Panc1 (cell line): Measurements from ENCODE around the gene CSTF3. TPM values are rescaled to one million over a fixed set of nuclear protein-coding genes. Genes with fewer than 3 reads are reported as not detected.
"Not testable (repeated sequence)": the region's sequence is repeated elsewhere in the genome, so short reads cannot be mapped to it uniquely, and the experiment has no call there.

Source experiments
- ATAC-seq: fragments of 200-7000 bp; cut with Tn5 transposase; 2 replicates; pipeline ENCODE4 v1.9.1; 2020; ENCODE audit warnings: mild to moderate bottlenecking, moderate library complexity
- BruUV-seq: library from RNA; stranded (reverse); fragments of 400-500 nt; replicated peaks from 2 replicates; lab custom pipeline; 2021; lab: Mats Ljungman, UMichigan
- CTCF ChIA-PET: fragments of 300-600 bp; sonication (Branson Sonifier 250); formaldehyde crosslinking; loops from one replicate; lab custom pipeline; 2022; ENCODE audit warnings: antibody characterized with exemption; lab: Charles Lee
- POLR2A ChIA-PET: fragments of 300-600 bp; sonication (Branson Sonifier 250); formaldehyde crosslinking; loops from one replicate; lab custom pipeline; 2022; ENCODE audit warnings: antibody characterized with exemption; lab: Charles Lee
- DNase-seq: peaks from one replicate; pipeline ENCODE4 v3.0.0-alpha.2; 2010; ENCODE audit warnings: low read depth, low spot score
- H3K27ac ChIP-seq: 2 replicates; pipeline ENCODE4 v1.5.1; 2011; ENCODE audit warnings: mild to moderate bottlenecking, low read length, inconsistent platforms
- H3K27me3 ChIP-seq: fragments of 200-500 bp; sonication (Bioruptor generic); 2 replicates; pipeline ENCODE4 v1.6.0; 2014; ENCODE audit warnings: low read length, inconsistent platforms; ENCODE audit not compliant: control insufficient read depth, insufficient read depth
- H3K36me3 ChIP-seq: fragments of 200-500 bp; sonication (Bioruptor generic); 2 replicates; pipeline ENCODE4 v1.5.1; 2014; ENCODE audit warnings: inconsistent platforms, mild to moderate bottlenecking, low read length, moderate library complexity; ENCODE audit not compliant: control insufficient read depth, insufficient read depth
- H3K4me1 ChIP-seq: 2 replicates; pipeline ENCODE4 v1.5.1; 2011; ENCODE audit warnings: inconsistent platforms, mild to moderate bottlenecking, low read length, moderate library complexity; ENCODE audit not compliant: control insufficient read depth, insufficient read depth
- H3K4me3 ChIP-seq, 2 experiments: 2 replicates each; pipeline ENCODE4 v1.5.1; 2011 to 2012; ENCODE audit warnings: low read depth in 2 of 2, low read length in 2 of 2, mild to moderate bottlenecking in 2 of 2, inconsistent platforms in 1 of 2, moderate library complexity in 1 of 2
- H3K9me3 ChIP-seq: fragments of 200-500 bp; sonication (Bioruptor generic); 2 replicates; pipeline ENCODE4 v1.5.1; 2014; ENCODE audit warnings: low read depth, mild to moderate bottlenecking, inconsistent platforms, low read length, moderate library complexity; ENCODE audit not compliant: control insufficient read depth, insufficient read depth
- POLR2AphosphoS5 ChIP-seq: IDR thresholded peaks from 2 replicates; pipeline ENCODE4 v1.6.1; 2012; ENCODE audit warnings: mild to moderate bottlenecking, low read depth, low read length, moderate library complexity
- SIN3A ChIP-seq: IDR thresholded peaks from 2 replicates; pipeline ENCODE4 v1.6.1; 2012; ENCODE audit warnings: low read depth, mild to moderate bottlenecking, low read length, moderate library complexity, borderline replicate concordance; ENCODE audit not compliant: insufficient read depth
- TCF7L2 ChIP-seq: IDR thresholded peaks from 2 replicates; pipeline ENCODE4 v1.6.1; 2011; ENCODE audit warnings: mild to moderate bottlenecking, low read depth, low read length, inconsistent platforms
- in situ Hi-C: cut with HindIII; loops from 2 replicates; pipeline ENCODE4 v1.10.0; 2016; ENCODE audit warnings: low sequenced_read_pairs, low pct_unique_long_range_greater_than_20kb
- intact Hi-C: fragments of 100-400 bp; cut with micrococcal nuclease; formaldehyde crosslinking; loops from one replicate; pipeline ENCODE4 v1.10.0; 2022; ENCODE audit not compliant: unreplicated experiment
- total RNA-seq: library from RNA; stranded (reverse); gene quantifications from one replicate; pipeline ENCODE4 v1.2.1, GENCODE V29; 2021; ENCODE audit not compliant: unreplicated experiment
- TF ChIP-seq, protein P1 (sequence below): fragments of 450-650 bp; IDR thresholded peaks from 2 replicates; pipeline ENCODE4 v1.5.1; 2017; ENCODE audit warnings: mild to moderate bottlenecking
- TF ChIP-seq, protein P2 (sequence below), 2 experiments: IDR thresholded peaks; 2 replicates each; pipeline ENCODE4 v1.6.1; 2011 to 2012; ENCODE audit warnings: low read depth in 2 of 2, control low read depth in 1 of 2, low read length in 1 of 2, mild to moderate bottlenecking in 1 of 2, moderate library complexity in 1 of 2; ENCODE audit not compliant: insufficient read depth in 1 of 2

The CSTF3 gene
- total RNA-seq, 1 experiment from 2014 or later: 29.8 TPM

DNA sequence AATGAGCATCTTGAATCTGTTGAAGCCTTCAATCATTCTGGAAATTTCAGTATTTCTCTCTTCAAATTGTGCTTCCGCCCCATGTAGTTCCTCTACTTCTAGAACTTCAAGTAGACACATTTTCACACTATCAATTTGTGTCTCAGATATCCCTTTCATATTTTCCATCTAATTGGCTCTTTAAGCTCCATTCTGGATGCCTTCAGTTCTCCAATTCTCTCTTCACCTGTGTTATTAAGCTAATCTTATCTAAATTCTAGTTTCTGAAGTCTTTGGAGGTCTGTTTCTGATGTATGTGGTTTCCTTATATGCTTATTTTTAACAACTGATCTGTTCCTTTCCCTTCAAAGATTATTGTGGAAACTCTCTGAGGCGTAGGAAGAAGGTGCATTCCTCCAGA lies 36.3 kb downstream of the CSTF3 start:
- no peak overlapping the region for H3K4me3 ChIP-seq
- no peaks in the 10 kb centered on the region; the same call in 1 of the 2 replicates for H3K36me3 ChIP-seq
- ChIA-PET CTCF (no interaction called here), POLR2A (no interaction called here)
- in situ Hi-C loops (no loop called here), intact Hi-C loops (no loop called here)
- no peak for DNase-seq
- no peak for TF ChIP-seq POLR2AphosphoS5
- TF ChIP-seq SIN3A: no peak
- TF ChIP-seq, protein P1, sequence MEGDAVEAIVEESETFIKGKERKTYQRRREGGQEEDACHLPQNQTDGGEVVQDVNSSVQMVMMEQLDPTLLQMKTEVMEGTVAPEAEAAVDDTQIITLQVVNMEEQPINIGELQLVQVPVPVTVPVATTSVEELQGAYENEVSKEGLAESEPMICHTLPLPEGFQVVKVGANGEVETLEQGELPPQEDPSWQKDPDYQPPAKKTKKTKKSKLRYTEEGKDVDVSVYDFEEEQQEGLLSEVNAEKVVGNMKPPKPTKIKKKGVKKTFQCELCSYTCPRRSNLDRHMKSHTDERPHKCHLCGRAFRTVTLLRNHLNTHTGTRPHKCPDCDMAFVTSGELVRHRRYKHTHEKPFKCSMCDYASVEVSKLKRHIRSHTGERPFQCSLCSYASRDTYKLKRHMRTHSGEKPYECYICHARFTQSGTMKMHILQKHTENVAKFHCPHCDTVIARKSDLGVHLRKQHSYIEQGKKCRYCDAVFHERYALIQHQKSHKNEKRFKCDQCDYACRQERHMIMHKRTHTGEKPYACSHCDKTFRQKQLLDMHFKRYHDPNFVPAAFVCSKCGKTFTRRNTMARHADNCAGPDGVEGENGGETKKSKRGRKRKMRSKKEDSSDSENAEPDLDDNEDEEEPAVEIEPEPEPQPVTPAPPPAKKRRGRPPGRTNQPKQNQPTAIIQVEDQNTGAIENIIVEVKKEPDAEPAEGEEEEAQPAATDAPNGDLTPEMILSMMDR: no peak
- TF ChIP-seq TCF7L2: no peak
- TF ChIP-seq, protein P2, sequence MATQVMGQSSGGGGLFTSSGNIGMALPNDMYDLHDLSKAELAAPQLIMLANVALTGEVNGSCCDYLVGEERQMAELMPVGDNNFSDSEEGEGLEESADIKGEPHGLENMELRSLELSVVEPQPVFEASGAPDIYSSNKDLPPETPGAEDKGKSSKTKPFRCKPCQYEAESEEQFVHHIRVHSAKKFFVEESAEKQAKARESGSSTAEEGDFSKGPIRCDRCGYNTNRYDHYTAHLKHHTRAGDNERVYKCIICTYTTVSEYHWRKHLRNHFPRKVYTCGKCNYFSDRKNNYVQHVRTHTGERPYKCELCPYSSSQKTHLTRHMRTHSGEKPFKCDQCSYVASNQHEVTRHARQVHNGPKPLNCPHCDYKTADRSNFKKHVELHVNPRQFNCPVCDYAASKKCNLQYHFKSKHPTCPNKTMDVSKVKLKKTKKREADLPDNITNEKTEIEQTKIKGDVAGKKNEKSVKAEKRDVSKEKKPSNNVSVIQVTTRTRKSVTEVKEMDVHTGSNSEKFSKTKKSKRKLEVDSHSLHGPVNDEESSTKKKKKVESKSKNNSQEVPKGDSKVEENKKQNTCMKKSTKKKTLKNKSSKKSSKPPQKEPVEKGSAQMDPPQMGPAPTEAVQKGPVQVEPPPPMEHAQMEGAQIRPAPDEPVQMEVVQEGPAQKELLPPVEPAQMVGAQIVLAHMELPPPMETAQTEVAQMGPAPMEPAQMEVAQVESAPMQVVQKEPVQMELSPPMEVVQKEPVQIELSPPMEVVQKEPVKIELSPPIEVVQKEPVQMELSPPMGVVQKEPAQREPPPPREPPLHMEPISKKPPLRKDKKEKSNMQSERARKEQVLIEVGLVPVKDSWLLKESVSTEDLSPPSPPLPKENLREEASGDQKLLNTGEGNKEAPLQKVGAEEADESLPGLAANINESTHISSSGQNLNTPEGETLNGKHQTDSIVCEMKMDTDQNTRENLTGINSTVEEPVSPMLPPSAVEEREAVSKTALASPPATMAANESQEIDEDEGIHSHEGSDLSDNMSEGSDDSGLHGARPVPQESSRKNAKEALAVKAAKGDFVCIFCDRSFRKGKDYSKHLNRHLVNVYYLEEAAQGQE (IDR thresholded peaks at IDR 0.05; ENCODE audit: insufficient read depth in 1 of 2, low read depth in 2 of 2, low read length in 1 of 2): no peak
- no peak for ATAC-seq
- H3K27me3 ChIP-seq: no peaks in the 10 kb centered on the region
- H3K4me1 ChIP-seq: no peaks in the 10 kb centered on the region
- no peak overlapping the region for H3K27ac ChIP-seq
- H3K9me3 ChIP-seq: no peaks in the 10 kb centered on the region
- no TSS peak for BruUV-seq

DNA sequence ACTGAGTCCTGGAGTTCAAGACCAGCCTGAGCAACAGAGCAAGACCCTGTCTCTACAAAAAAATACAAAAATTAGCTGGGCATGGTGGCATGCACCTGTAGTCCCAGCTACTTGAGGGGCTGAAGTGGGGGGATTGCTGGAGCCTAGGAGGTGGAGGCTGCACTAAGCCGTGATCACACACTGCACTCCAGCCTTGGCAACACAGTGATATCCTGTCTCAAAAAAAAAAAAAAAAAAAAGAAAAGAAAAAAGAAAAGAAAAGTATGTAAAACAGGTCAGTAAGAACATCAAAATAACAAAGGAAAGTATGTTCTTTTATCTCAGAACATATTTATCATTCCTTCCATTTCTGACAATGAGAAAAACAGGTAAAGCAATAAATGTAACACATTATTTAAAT lies 38.6 kb downstream of the CSTF3 start:
- BruUV-seq, ATAC-seq, in situ Hi-C loops, DNase-seq, H3K27ac ChIP-seq, H3K9me3 ChIP-seq, H3K27me3 ChIP-seq, H3K4me1 ChIP-seq, CTCF ChIA-PET, POLR2A ChIA-PET, H3K36me3 ChIP-seq, intact Hi-C loops, H3K4me3 ChIP-seq: not testable (repeated sequence)

DNA sequence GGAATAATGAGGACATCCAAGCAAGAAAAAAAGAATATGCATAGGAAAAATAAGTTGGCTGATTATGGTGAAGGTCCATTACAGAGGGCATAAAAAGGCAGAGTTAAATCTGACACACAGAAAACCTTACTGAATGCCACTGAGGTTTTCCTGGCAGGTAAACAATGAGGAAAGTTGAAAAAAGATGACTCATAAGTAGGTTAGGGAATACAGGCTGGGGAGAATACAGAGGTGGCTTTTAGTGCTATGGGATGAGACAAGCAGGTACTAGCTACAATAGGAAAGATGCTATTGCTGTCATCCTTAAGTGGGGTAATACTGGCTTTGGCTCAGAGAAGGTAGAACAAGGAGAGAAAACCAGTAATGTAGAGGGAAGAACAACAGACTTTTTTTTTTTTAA lies 44.7 kb downstream of the CSTF3 start:
- Histone ChIP-seq H3K4me1 (0 out of 2 replicates have a peak, but pooled peaks cover 5% of the 10 kb centered on the region), H3K27me3 (no peaks in the 10 kb centered on the region), H3K27ac (no peak overlapping the region), H3K9me3 (no peaks in the 10 kb centered on the region), H3K4me3 (no peak overlapping the region), H3K36me3 (no peaks in the 10 kb centered on the region)
- POLR2A ChIA-PET: no interaction called here
- no TSS peak for BruUV-seq
- intact Hi-C loops: no loop called here
- CTCF ChIA-PET: no interaction called here
- TF ChIP-seq, protein P1: no peak
- TF ChIP-seq, protein P2 (IDR thresholded peaks at IDR 0.05; ENCODE audit: insufficient read depth in 1 of 2, low read depth in 2 of 2, low read length in 1 of 2): no peak
- TF ChIP-seq SIN3A (no peak), TCF7L2 (no peak), POLR2AphosphoS5 (no peak)
- in situ Hi-C loops: no loop called here
- peak; percentile 53; the same call in 1 of the 2 replicates for ATAC-seq
- DNase-seq: no peak
